Peyer's patch (tissue), 4 donors: ENCODE measurements around the gene USP22.

ENCODE experiments used
- POLR2A ChIP-seq, 2 donors: fragments of 450-650 bp; IDR thresholded peaks; one replicate each; pipeline ENCODE4 v1.5.1; 2017; ENCODE audit warnings: antibody characterized with exemption in 2 of 2, mild to moderate bottlenecking in 2 of 2, moderate library complexity in 2 of 2
- TF ChIP-seq, protein P1 (sequence below), 6 experiments: fragments of 450-650 bp in 4 of 6; fragments of 200-600 bp in 2 of 6; sonication (generic) in 1 of 6; IDR thresholded peaks; one replicate each; pipeline ENCODE4 v1.5.1; 2017 to 2019; ENCODE audit warnings: antibody characterized with exemption in 6 of 6, mild to moderate bottlenecking in 3 of 6, moderate library complexity in 1 of 6

DNA sequence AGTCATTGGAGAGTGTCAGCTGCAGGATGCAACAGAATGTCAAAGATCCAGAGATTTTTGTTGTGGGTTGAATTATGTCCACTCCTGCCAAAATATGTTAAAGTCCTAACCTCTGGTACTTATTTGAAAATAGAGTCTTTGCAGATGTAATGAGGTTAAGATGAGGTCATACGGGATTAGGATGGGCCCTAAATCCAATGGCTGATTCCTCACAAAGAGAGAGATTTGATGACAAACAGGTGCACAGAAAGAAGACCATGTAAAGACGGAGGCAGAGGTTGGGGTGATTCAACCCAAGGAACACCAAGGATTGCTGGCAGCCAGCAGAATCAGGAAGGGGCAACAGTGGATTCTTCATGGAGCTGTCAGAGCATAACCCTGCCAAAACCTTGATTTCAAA is 34.5 kb upstream of the USP22 start:
- no peak for TF ChIP-seq POLR2A (IDR thresholded peaks at IDR 0.05)
- TF ChIP-seq, protein P1, sequence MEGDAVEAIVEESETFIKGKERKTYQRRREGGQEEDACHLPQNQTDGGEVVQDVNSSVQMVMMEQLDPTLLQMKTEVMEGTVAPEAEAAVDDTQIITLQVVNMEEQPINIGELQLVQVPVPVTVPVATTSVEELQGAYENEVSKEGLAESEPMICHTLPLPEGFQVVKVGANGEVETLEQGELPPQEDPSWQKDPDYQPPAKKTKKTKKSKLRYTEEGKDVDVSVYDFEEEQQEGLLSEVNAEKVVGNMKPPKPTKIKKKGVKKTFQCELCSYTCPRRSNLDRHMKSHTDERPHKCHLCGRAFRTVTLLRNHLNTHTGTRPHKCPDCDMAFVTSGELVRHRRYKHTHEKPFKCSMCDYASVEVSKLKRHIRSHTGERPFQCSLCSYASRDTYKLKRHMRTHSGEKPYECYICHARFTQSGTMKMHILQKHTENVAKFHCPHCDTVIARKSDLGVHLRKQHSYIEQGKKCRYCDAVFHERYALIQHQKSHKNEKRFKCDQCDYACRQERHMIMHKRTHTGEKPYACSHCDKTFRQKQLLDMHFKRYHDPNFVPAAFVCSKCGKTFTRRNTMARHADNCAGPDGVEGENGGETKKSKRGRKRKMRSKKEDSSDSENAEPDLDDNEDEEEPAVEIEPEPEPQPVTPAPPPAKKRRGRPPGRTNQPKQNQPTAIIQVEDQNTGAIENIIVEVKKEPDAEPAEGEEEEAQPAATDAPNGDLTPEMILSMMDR (IDR thresholded peaks at IDR 0.05) = no peak
